Activated CD8-positive, alpha-beta memory T cell treated with anti-CD3 and anti-CD28 coated beads for 36 hours (primary cell): ENCODE data around the gene EME1. TPM values are rescaled to one million over a fixed set of nuclear protein-coding genes. Genes with fewer than 3 reads are reported as not detected.

Experiments
- CTCF ChIA-PET: fragments of 350-600 bp; sonication (Branson Sonifier 250); formaldehyde crosslinking; loops from one replicate; lab custom pipeline; 2021; ENCODE audit warnings: antibody characterized with exemption; lab: Charles Lee
- POLR2A ChIA-PET: fragments of 350-600 bp; sonication (Branson Sonifier 250); formaldehyde crosslinking; loops from one replicate; lab custom pipeline; 2021; ENCODE audit warnings: antibody characterized with exemption; lab: Charles Lee
- total RNA-seq, 2 experiments: library from RNA; stranded (reverse); gene quantifications; one replicate each; pipeline ENCODE4 v1.2.3, GENCODE V29; 2021

Gene EME1
- total RNA-seq, 2 experiments from 2014 or later, result 28.1 to 30.4 TPM

DNA sequence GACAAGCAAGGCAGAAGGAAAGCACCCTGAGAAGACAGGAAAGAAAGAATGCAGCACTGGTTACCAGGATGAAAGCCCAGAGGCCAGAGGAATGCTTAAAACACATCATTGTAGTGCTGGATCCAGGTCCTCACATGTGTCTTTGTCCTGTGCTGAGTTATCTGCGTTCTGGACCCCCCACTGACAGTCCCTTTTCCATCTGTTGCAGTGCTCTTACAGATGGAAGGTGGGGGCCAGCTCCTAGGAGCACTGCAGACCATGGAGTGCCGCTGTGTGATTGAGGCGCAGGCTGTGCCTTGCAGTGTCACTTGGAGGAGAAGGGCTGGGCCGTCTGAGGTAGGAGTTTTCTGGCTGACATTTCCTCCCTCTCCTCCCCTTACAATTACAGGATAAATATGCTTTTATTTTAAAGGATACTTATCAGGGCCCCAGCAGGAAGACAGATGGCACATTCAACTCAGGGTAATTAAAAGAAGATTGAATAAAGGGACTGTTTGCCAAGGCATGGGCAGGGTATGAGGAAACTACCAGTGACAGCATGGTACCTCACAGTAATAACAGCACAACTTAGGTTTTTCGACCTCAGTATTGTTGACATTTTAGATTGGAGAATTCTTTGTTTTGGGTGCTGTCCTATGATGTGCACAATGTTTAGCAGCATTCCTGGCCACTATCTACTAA is 3.0 kb downstream of the EME1 start:
- POLR2A ChIA-PET, result no interaction called here
- CTCF ChIA-PET, result interaction anchor here (3.4 kb wide), 1 partner anchor 14 kb away, joined by 16 read pairs; no protein-coding TSS in a partner anchor

DNA sequence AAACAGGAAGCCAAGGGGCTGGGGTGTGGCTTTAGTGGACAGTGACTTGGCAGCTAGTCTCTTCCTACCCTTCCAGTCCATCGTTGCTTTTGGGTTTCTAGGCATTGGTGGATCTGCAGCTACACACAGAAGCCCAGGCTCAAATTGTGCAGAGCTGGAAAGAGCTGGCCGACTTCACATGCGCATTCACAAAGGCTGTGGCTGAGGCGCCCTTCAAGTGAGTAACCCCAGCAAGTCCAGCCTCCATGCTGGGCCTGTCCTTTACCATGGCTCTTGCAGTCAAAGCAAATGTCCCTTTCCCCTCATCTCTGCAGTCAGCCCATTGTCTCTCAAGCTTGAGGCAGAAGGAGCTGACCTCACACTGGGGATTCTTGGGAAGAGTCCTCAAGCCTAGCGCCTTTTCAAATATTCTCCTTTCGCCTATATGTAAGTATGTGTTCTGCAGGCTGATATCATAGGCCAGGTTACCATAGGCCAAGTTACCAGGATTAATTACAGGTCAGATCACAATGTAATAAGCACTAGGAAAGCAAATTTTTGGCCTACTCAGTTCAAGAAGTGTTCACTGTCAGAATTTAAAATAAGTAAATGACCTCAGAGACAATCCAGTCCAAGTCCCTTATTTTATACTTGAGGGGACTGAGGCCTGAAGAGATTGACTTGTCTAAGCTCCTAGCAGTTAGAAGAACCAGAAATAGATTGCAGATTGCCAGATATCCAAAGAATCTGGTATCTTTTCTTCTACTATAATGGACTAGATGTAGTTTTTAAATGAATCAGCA is 6.5 kb downstream of the EME1 start:
- ChIA-PET CTCF (no interaction called here), POLR2A (interaction anchor here (1.0 kb wide), 1 partner anchor 30 kb away, joined by 3 read pairs; no protein-coding TSS in a partner anchor)

DNA sequence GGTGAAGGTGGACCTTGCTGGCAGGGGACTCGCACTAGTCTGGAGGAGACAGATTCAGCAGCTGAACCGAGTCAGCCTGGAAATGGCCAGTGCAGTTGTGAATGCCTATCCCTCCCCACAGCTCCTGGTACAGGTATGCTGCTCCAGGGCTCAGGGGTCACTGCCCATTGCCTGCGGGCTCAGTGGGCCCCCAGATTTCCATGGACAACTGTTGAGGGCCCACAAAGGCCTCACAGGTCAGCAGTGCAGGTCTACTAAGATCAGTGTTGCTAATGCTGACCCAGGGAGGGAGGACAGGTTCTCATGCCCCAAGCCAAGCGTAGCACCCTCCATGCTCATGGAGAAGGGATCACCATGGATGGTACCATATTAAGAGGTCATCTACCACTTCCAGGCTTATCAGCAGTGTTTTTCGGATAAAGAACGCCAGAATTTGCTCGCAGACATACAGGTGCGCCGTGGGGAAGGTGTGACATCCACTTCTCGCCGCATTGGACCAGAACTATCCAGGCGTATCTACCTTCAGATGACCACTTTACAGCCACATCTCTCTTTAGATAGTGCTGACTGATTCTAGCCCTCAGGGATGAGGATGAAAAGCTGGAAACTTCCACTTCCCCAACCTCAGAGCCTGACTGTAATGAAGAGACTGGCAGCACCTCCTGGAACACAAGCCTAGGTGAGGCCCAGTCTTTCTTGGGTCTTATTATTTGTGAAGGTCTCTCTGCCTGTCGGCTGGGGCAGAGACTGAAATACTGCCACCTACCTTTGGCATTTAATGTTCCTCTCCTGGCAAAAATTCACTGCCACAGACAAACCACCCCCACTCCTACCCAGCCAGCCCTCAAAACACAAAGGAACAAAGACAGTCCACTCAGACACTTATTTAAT is 7.6 kb downstream of the EME1 start:
- ChIA-PET POLR2A (interaction anchor here (1.0 to 1.1 kb wide), 2 partner anchors 11 to 31 kb away, joined by 3 read pairs; no protein-coding TSS in a partner anchor), CTCF (interaction anchor here (0.9 to 2.9 kb wide), 3 partner anchors 8 to 16 kb away, joined by 4 to 8 read pairs (median 4); partner anchors contain the start of genes EME1, LRRC59 and MRPL27)

GRCh38 chr17:50381260-50381815 is 8.3 kb downstream of the EME1 start:
- ChIA-PET POLR2A (interaction anchor here (1.1 kb wide), 1 partner anchor 10 kb away, joined by 3 read pairs; no protein-coding TSS in a partner anchor), CTCF (interaction anchor here (0.9 to 2.9 kb wide), 3 partner anchors 9 to 15 kb away, joined by 4 to 8 read pairs (median 4); partner anchors contain the start of genes EME1, LRRC59 and MRPL27)

- ChIA-PET POLR2A (interaction anchor here (1.1 kb wide), 1 partner anchor 9 kb away, joined by 3 read pairs; no protein-coding TSS in a partner anchor), CTCF (interaction anchor here (0.9 to 2.9 kb wide), 3 partner anchors 9 to 15 kb away, joined by 4 to 8 read pairs (median 4); partner anchors contain the start of genes EME1, LRRC59 and MRPL27)
These were observed 8.9 kb downstream of the EME1 start for GRCh38 chr17:50381920-50382319.

DNA sequence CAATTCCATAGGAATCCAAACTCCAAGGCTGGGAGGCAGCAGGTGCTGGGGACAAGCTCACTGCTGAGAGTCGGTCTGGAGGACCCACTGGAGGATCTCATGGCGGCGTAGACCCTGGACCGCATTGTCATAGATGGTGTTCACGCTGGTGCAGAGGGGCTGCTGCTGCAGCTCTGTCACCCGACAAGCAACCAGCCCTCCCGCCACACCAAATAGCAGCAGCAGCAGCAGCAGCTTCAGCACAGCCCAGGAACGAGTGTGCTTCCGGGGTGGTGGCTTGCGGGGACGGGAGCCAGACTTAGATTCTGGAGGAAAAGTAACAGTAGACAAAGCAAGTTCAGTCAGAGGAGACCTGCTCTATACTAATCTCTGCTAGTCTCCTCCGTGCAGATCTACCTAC is 9.9 kb downstream of the EME1 start:
- CTCF ChIA-PET, result interaction anchor here (2.9 kb wide), 1 partner anchor 14 kb away, joined by 8 read pairs; the partner anchor contains the start of gene LRRC59
- POLR2A ChIA-PET, result no interaction called here

DNA sequence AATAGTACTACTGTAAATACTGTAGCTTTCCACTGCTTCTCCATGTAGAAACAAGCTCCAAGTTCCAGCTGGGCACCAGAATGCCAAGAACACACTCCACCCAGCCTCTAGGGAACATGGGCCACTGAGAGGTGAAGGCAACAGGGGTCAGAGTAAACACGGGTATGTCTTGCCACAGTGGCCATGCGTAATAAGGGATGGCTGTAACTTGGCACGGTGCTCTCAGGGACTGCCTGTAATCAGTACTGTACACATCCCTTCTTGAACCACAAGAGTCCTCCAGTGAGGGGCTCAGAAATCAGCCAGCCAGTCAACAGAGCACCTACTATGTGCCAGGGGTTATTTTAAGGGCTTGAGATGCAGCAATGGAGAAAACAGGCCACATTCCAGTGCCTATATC is 13.5 kb downstream of the EME1 start:
- ChIA-PET CTCF (interaction anchor here (2.5 kb wide), 1 partner anchor 11 kb away, joined by 12 read pairs; the partner anchor contains the start of gene LRRC59), POLR2A (interaction anchor here (0.6 to 0.7 kb wide), 2 partner anchors 9 to 221 kb away, joined by 3 read pairs; no protein-coding TSS in a partner anchor)

DNA sequence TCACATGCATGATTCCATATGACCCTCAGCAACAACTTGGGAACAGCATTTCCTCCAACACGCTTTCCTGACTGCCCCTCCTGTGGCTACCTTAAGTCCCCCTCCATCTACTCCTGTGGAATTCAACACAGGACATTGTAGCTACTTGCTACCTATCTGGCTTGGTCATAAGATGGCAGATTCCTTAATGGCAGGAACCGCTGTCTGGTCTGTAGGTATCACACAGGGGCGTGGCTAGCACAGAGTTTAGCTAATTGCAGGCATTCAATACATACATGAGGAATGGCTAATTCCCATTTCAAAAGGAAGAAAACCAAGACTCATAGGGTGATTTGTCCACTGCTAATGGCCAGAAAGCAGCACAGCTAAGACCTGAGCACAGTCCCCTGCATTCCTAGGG is 15.7 kb downstream of the EME1 start:
- CTCF ChIA-PET, result interaction anchor here (2.5 kb wide), 1 partner anchor 8 kb away, joined by 12 read pairs; the partner anchor contains the start of gene LRRC59
- POLR2A ChIA-PET, result interaction anchor here (1.0 kb wide), 1 partner anchor 9 kb away, joined by 3 read pairs; the partner anchor contains the start of gene LRRC59

DNA sequence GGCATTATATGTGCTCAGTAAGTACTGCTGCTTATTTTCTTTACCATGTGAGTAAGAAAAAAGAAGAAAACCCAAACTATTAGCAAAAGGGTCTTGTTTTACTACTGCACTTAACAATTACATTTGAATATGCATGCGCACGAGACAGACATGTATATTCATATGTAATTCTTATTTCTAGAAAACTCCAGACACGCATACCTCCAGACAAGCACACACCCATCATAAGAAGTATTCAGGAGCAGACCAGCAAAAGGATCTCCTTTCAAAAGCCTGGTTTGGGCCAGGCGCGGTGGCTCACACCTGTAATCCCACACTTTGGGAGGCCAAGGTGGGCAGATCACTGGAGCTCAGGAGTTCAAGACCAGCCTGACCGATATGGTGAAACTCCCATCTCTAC is 16.5 kb downstream of the EME1 start:
- POLR2A ChIA-PET, result interaction anchor here (0.6 kb wide), 1 partner anchor 315 kb away, joined by 5 read pairs; no protein-coding TSS in a partner anchor

DNA sequence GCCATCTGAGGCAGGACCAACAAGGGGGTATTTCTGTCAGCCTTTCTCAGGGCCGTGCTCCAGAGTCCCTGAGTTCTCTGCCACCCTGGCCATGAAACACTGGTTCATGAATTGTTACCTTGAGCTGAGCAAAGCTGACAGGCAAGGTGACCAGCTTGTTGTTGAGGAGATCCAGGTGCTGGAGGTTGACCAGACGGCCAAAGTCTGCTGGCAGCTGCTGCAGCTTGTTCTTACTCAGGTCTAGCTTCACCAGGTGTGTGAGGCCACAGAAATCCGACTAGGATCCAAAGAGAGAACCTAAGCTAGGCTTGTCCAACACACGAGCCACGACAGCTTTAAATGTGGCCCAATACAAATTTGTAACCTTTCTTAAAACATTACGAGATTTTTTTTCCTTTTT is 19.6 kb downstream of the EME1 start:
- POLR2A ChIA-PET, result interaction anchor here (1.2 kb wide), 1 partner anchor 47 kb away, joined by 3 read pairs; no protein-coding TSS in a partner anchor
- CTCF ChIA-PET, result no interaction called here

More for the DNA sequence above, 16.5 kb downstream of the EME1 start:
- CTCF ChIA-PET, result interaction anchor here (2.0 kb wide), 1 partner anchor 27 kb away, joined by 6 read pairs; no protein-coding TSS in a partner anchor

DNA sequence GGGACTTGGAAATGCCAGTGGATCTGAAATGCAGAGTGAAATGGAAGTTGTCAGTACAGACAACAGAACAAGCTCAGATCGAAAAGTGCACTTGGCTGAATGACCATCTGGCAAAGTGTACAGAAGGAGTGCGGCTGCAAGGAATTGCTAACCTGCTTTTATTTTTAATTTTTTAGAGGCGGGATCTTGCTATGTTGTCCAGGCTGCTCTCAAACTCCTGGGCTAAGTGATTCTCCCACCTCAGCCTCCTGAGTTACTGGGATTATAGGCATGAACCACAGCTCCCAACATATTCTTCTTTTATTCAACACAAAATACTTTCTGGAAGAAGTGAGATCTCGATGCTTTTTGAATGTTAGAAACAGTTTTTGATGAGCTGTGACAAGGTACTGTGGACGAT is 20.7 kb downstream of the EME1 start:
- CTCF ChIA-PET, result no interaction called here
- POLR2A ChIA-PET, result no interaction called here

DNA sequence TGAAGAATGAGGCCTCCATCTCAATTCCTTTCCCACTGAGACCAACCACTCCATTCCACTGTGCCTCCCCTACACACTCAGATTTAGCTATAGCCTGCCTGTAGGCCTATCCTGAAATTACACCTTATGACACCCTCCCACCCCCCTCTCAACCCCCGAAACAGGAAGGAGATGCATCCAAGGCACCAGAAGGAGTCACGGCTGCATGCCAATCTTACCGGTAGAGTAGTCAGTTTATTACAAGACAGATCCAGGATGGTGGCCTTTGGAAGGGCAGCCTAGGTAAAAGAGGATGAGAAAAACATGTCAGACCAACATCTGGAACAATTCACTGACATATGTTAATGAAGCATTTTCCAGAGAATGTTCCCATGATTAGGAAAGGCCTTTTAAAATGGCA is 21.7 kb downstream of the EME1 start:
- POLR2A ChIA-PET, result no interaction called here
- CTCF ChIA-PET, result interaction anchor here (0.7 kb wide), 1 partner anchor 109 kb away, joined by 3 read pairs; no protein-coding TSS in a partner anchor

DNA sequence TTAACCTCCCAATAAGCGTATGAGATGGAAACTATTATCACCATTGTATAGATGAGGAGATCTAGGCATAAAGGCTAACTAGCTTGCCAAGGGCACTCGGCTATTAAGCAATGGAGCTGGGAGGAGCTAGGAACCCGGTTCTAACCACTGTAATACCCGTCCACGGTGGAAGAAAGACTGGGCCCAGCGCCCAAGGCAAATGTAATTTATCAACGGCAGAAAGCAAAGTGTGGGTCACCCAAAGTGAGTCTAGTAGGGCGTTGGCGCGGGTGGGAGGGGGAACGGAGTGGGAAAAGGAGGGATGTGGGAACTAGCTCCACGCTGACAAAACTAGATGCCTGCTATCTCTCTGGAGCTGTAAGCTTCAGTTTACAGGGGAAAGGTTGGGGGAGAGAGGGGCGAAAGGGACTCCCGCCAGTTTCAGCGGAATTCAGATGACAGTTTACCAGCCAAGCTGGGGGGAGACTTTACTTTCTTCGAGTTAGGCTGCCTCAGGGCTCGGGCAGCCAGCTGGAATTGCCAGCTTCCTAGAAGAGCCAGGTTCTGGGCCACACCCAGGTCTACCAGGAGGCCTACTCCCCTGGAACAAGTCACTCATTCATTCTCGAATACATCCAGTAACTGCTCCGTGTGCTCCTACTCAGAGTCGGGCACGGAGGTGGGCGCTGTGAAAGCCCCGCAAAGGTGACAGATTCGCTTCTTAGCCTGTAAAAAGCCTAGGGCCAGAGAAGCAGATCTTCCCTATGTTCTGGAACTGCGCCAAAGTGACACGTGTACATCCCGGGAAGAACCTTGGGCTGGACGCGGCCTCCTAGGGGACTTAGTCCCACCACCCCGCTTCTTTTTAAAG is 23.5 kb downstream of the EME1 start:
- ChIA-PET CTCF (interaction anchor here (0.6 to 2.8 kb wide), 25 partner anchors 9 to 328 kb away, joined by 3 to 21 read pairs (median 4); partner anchors contain the start of genes COL1A1, PDK2 and XYLT2), POLR2A (interaction anchor here (0.5 to 3.0 kb wide), 10 partner anchors 23 to 470 kb away, joined by 3 to 17 read pairs (median 6); partner anchors contain the start of genes ACSF2, RSAD1 and XYLT2)

- POLR2A ChIA-PET, result interaction anchor here (1.1 to 3.0 kb wide), 9 partner anchors 9 to 82 kb away, joined by 3 to 17 read pairs (median 6); partner anchors contain the start of genes ACSF2, RSAD1 and XYLT2
- CTCF ChIA-PET, result interaction anchor here (0.5 to 2.8 kb wide), 30 partner anchors 10 to 327 kb away, joined by 3 to 21 read pairs (median 4); partner anchors contain the start of genes COL1A1, EME1, MRPL27 and PDK2
These were observed 24.3 kb downstream of the EME1 start, which contains the start of gene LRRC59 for GRCh38 chr17:50397111-50397918. TSS of gene LRRC59 (minus strand) at chr17:50397523. CDS start at chr17:50397317, 206 bp downstream.

DNA sequence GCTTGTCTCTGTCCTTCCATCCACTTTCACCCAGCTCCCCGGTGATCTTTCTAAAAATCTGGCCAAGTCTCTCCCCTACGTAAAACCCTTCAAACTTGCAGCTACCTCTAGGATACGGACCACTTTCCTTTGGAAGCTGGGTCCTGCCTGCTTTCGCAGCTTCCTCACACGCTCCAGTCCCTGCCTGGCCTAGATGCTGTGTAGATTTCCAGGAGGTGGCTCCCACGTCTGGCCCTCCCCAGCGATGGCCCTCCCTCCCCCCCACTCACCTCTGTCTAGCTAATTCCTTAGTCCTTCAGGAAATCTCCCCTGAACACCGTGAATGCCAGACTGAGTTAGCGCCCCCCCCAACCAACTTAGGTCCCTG is 24.9 kb downstream of the EME1 start:
- ChIA-PET POLR2A (interaction anchor here (0.6 to 3.0 kb wide), 8 partner anchors 9 to 81 kb away, joined by 3 to 17 read pairs (median 4); partner anchors contain the start of genes ACSF2, RSAD1 and XYLT2), CTCF (interaction anchor here (0.5 to 2.8 kb wide), 23 partner anchors 9 to 314 kb away, joined by 3 to 21 read pairs (median 4); partner anchors contain the start of genes COL1A1, EME1, MRPL27 and PDK2)
